Epithelial cell of alveolus of lung (primary cell): ENCODE data around the gene ACBD6. TPM values are rescaled to one million over a fixed set of nuclear protein-coding genes. Genes with fewer than 3 reads are reported as not detected.

Source experiments
- total RNA-seq: library from RNA; depleted of rRNA; stranded (reverse); fragments of >200 nt; gene quantifications from 2 replicates; pipeline ENCODE4 v1.2.1, GENCODE V29; 2015

The ACBD6 gene
- 62.4 and 71.7 TPM in 2 replicates for total RNA-seq

DNA sequence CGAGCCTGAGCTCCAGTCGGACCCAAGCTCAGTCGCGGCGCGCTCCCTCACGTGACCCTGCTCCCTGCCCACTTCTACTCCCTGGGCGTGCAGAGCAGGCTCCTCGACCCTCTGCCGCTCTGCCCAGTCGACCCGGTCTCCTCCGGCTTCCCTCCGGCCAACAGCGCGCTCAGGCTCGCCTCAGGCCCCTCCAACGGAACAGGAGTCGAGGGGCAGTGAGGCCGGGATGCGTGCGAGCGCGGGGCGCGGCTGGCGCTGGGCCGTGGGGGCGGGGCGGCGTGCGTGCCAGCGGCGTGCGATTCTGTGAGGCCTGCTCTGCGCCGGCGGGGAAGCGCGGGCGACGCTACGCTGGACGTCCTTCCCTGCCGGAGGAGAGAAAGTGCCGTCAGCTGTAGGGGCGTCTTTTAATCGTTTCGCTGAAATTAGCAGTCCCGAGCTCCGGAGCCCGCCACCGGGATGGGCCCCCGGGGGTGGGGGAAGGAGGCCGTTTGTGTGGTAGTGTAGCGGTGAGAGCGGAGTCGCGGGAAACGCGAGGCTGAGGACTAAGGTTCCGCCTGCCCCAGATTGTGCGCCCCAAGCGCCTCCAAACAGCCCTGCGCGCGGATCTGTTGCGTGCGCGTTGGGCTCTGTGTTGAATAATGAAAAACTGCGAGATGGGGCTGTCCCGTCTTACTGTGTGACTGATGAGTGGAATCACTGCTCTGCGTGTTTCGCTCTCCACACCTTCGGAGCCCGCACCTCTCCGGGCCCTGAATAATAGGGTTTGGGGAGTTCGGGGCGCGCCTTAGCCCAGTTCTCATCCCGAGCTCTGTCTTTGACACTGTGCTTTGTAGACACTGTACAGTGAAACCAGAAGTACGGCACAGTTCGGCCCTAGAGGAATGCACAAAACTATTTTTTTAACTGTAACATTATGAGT lies at the start of gene ACBD6:
Gene ACBD6, minus strand, starts transcription at position 217 of the 919 bp plus-strand sequence. CDS start 311 bp downstream, outside the sequence.

Other genes starting within 250 kb of the ACBD6 start
- not detected in 2 replicates for gene OVAAL, start 56.4 kb upstream of the ACBD6 start, total RNA-seq
- 21.5 and 24.0 TPM in 2 replicates for gene XPR1, start 129.4 kb upstream of the ACBD6 start, total RNA-seq